Activated T-cell treated with anti-CD3 and anti-CD28 coated beads, Interleukin-2, amount 50 U/mL, for 48 hours (primary cell): Measurements from ENCODE around the gene SMIM10L1.

ENCODE experiments used
- DNase-seq, 2 experiments: peaks; one replicate each; pipeline ENCODE4 v3.0.0-alpha.2; 2020

The SMIM10L1 gene

GRCh38 chr12:11171145-11171968 lies at the start of gene SMIM10L1:
Gene SMIM10L1 (plus strand): TSS chr12:11171194. CDS start chr12:11171357, 163 bp downstream.
- DNase-seq: peak; percentile 88 to 91

GRCh38 chr12:11130382-11130781 lies 40.6 kb upstream of the SMIM10L1 start:
- DNase-seq: no peak

GRCh38 chr12:11130999-11131398 lies 40.0 kb upstream of the SMIM10L1 start:
- no peak for DNase-seq

GRCh38 chr12:11133162-11133561 lies 37.8 kb upstream of the SMIM10L1 start:
- DNase-seq: no peak

- no peak for DNase-seq
Measured at GRCh38 chr12:11133816-11134215, 37.2 kb upstream of the SMIM10L1 start.

GRCh38 chr12:11134305-11134704 lies 36.7 kb upstream of the SMIM10L1 start, which contains the start of gene TAS2R30:
Gene TAS2R30 (minus strand): TSS chr12:11134644. CDS start chr12:11134244, 400 bp downstream.
- no peak for DNase-seq

- DNase-seq: no peak
Measured at GRCh38 chr12:11136075-11136474, 34.9 kb upstream of the SMIM10L1 start.

GRCh38 chr12:11143352-11143751 lies 27.6 kb upstream of the SMIM10L1 start:
- no peak for DNase-seq

- DNase-seq: no peak
Measured at GRCh38 chr12:11144297-11144696, 26.7 kb upstream of the SMIM10L1 start.

- no peak for DNase-seq
Measured at GRCh38 chr12:11147420-11147819, 23.6 kb upstream of the SMIM10L1 start.

GRCh38 chr12:11150832-11151231 lies 20.2 kb upstream of the SMIM10L1 start:
- no peak for DNase-seq

- DNase-seq: no peak
Measured at GRCh38 chr12:11152725-11153124, 18.3 kb upstream of the SMIM10L1 start.

GRCh38 chr12:11154400-11154925 lies 16.5 kb upstream of the SMIM10L1 start:
- no peak for DNase-seq

GRCh38 chr12:11158885-11159444 lies 12.0 kb upstream of the SMIM10L1 start:
- DNase-seq: no peak

- no peak for DNase-seq
Measured at GRCh38 chr12:11162502-11162901, 8.5 kb upstream of the SMIM10L1 start.

GRCh38 chr12:11164384-11164783 lies 6.6 kb upstream of the SMIM10L1 start:
- no peak for DNase-seq

GRCh38 chr12:11166300-11166699 lies 4.7 kb upstream of the SMIM10L1 start:
- no peak for DNase-seq

- DNase-seq: no peak
Measured at GRCh38 chr12:11170810-11171144, 217 bp upstream of the SMIM10L1 start.

GRCh38 chr12:11171969-11172675 lies 1.1 kb downstream of the SMIM10L1 start:
- DNase-seq: no peak

GRCh38 chr12:11174022-11174421 lies 3.0 kb downstream of the SMIM10L1 start:
- no peak for DNase-seq

- DNase-seq: no peak
Measured at GRCh38 chr12:11178250-11178649, 7.3 kb downstream of the SMIM10L1 start.

- DNase-seq: no peak
Measured at GRCh38 chr12:11182529-11182928, 11.5 kb downstream of the SMIM10L1 start.

- no peak for DNase-seq
Measured at GRCh38 chr12:11183011-11183410, 12.0 kb downstream of the SMIM10L1 start.

GRCh38 chr12:11186837-11187236 lies 15.8 kb downstream of the SMIM10L1 start, which contains the start of gene TAS2R42:
Gene TAS2R42 (minus strand): TSS chr12:11186937. CDS start chr12:11186937, 0 bp downstream.
- no peak for DNase-seq
